Measurements from ENCODE around the gene PTPN9. TPM values are rescaled to one million over a fixed set of nuclear protein-coding genes. Genes with fewer than 3 reads are reported as not detected.

PTPN9 gene
- total and polyA plus RNA-seq, 8 donors, result 3.3 to 16.8 (median 7.3) TPM

- WGBS, 2 donors, result 95 to 98% methylated on average over 4 of the region's 4 CpGs
- FAIRE-seq (no peak), ATAC-seq (no peak)
Observed at GRCh38 chr15:75437721-75438120, 141.4 kb downstream of the PTPN9 start.

GRCh38 chr15:75436881-75437280 is 142.2 kb downstream of the PTPN9 start:
- FAIRE-seq (no peak), DNase-seq (no peak), ATAC-seq (no peak)
- Histone ChIP-seq H3K27me3 (no peaks in the 10 kb centered on the region), H3K4me1 (no peaks in the 10 kb centered on the region), H3K36me3 (peaks cover 0 to 8% (median 0%) of the 10 kb centered on the region in 3 donors), H3K27ac (no peak overlapping the region), H3K9me3 (no peaks in the 10 kb centered on the region), H3K4me3 (no peak overlapping the region)
- 92 to 94% methylated on average over 5 of the region's 5 CpGs for WGBS, 2 donors
- intact Hi-C loops (cut with DNase I), result no loop called here
- TF ChIP-seq CTCF (IDR thresholded peaks at IDR 0.05), result no peak

More at GRCh38 chr15:75437721-75438120, 141.4 kb downstream of the PTPN9 start:
- TF ChIP-seq CTCF (IDR thresholded peaks at IDR 0.05), result no peak
- Histone ChIP-seq H3K9me3 (no peaks in the 10 kb centered on the region), H3K27ac (no peak overlapping the region), H3K27me3 (no peaks in the 10 kb centered on the region), H3K4me3 (no peak overlapping the region), H3K4me1 (no peaks in the 10 kb centered on the region), H3K36me3 (peaks cover 0 to 8% (median 0%) of the 10 kb centered on the region in 3 donors)
- DNase-seq, result no peak
- intact Hi-C loops (cut with DNase I), result no loop called here

- WGBS, 2 donors, result 37 to 40% methylated on average over 1 of the region's 1 CpG
- Histone ChIP-seq H3K27me3 (no peaks in the 10 kb centered on the region), H3K36me3 (peaks cover 0 to 29% (median 0%) of the 10 kb centered on the region in 3 donors), H3K4me1 (no peaks in the 10 kb centered on the region), H3K4me3 (no peak overlapping the region), H3K9me3 (no peaks in the 10 kb centered on the region), H3K27ac (no peak overlapping the region)
- TF ChIP-seq CTCF (IDR thresholded peaks at IDR 0.05), result no peak
- no peak for DNase-seq
- no peak for FAIRE-seq
- intact Hi-C loops (cut with DNase I), result no loop called here
- no peak for ATAC-seq
Observed at GRCh38 chr15:75431682-75432081, 147.4 kb downstream of the PTPN9 start.

GRCh38 chr15:75431270-75431669 is 147.8 kb downstream of the PTPN9 start:
- no peaks in the 10 kb centered on the region for H3K9me3 ChIP-seq
- no peak overlapping the region for H3K27ac ChIP-seq
- no peak for FAIRE-seq
- no peak for DNase-seq
- H3K4me1 ChIP-seq, result no peaks in the 10 kb centered on the region
- intact Hi-C loops (cut with DNase I), result no loop called here
- no peak for TF ChIP-seq CTCF (IDR thresholded peaks at IDR 0.05)
- ATAC-seq, result no peak
- peaks cover 0 to 28% (median 0%) of the 10 kb centered on the region in 3 donors for H3K36me3 ChIP-seq
- H3K27me3 ChIP-seq, result no peaks in the 10 kb centered on the region
- 84 to 86% methylated on average over 2 of the region's 2 CpGs for WGBS, 2 donors
- H3K4me3 ChIP-seq, result no peak overlapping the region

GRCh38 chr15:75430259-75430658 is 148.9 kb downstream of the PTPN9 start:
- Histone ChIP-seq H3K27me3 (no peaks in the 10 kb centered on the region), H3K27ac (no peak overlapping the region), H3K4me3 (no peak overlapping the region), H3K4me1 (no peaks in the 10 kb centered on the region), H3K36me3 (peaks cover 0 to 21% (median 4%) of the 10 kb centered on the region in 3 donors), H3K9me3 (no peaks in the 10 kb centered on the region)
- FAIRE-seq (no peak), ATAC-seq (no peak), DNase-seq (no peak)
- TF ChIP-seq CTCF (IDR thresholded peaks at IDR 0.05), result no peak
- intact Hi-C loops (cut with DNase I), result no loop called here
- 91 to 95% methylated on average over 7 of the region's 7 CpGs for WGBS, 2 donors

Data from pancreas (tissue), 10 donors.